ENCODE results near the gene STAG1. TPM values are rescaled to one million over a fixed set of nuclear protein-coding genes. Genes with fewer than 3 reads are reported as not detected.

STAG1 gene
- total RNA-seq, 1 donor, result 40.0 TPM

DNA sequence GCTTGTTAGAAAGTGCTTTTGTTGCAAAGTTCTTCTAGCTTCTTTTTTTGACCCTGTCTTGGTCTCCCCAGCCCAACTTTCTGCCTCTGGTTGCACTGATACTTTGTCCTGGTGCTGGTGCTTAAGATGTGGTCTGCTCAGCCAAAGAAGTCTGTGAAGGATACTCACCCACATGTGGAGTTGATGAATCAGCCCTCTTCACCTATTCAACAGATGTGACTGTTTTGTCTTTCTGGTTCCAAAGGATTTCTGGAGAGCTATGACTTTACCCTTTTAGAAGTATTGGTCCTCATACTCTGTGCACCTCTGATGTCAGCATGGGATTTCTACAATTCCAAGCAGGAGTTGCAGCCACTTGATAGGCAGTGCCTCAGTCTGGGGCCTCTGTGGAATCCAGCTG, 418.0 kb downstream of the STAG1 start:
- no peaks in the 10 kb centered on the region for H3K27me3 ChIP-seq (ENCODE audit: insufficient read depth, low read length)
- no peaks in the 10 kb centered on the region for H3K9me3 ChIP-seq (ENCODE audit: low read depth, low read length)
- H3K4me1 ChIP-seq (ENCODE audit: insufficient read depth, low read length), result no peaks in the 10 kb centered on the region
- H3K4me3 ChIP-seq (ENCODE audit: low read length), result no peak overlapping the region

DNA sequence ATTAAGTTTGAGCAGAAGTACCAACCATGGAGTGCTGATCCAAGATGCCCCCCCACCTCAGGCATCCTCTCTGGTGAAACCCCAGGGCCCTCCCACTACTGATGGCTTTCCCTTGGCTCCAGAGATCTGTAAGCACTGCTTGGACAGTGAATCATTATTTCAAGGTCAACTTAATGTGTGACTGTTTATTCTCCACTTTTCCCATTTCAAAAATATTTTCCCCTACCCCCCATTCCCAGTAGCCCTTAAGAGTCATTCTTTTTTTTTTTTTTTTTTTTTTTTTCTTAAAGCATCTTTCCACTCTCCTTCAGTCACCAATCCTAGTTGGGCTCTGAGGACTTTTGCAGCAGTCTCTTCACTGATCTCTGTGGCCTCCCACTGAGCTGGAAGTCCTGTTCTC, 419.4 kb downstream of the STAG1 start:
- H3K4me1 ChIP-seq (ENCODE audit: insufficient read depth, low read length), result no peaks in the 10 kb centered on the region
- H3K27me3 ChIP-seq (ENCODE audit: insufficient read depth, low read length), result no peaks in the 10 kb centered on the region
- H3K4me3 ChIP-seq (ENCODE audit: low read length), result no peak overlapping the region
- no peaks in the 10 kb centered on the region for H3K9me3 ChIP-seq (ENCODE audit: low read depth, low read length)

DNA sequence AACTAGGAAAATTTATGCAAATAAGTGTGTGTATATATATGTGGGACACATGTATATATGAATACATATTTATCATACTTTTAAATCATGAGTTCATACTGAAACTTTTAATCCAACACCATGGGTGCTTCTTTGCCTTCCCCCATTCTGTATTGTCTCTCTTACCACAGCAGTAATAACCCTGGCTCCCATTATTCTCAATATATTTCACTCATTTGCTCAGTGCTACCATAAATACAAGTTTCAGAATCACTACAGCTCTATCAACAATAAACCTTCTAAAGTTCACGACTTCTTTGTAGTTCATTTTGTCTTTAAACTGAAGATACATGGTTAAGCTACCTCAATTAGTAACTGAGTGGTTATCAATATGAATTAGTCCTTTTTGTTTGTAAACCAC, 419.9 kb downstream of the STAG1 start:
- H3K4me3 ChIP-seq (ENCODE audit: low read length), result no peak overlapping the region

DNA sequence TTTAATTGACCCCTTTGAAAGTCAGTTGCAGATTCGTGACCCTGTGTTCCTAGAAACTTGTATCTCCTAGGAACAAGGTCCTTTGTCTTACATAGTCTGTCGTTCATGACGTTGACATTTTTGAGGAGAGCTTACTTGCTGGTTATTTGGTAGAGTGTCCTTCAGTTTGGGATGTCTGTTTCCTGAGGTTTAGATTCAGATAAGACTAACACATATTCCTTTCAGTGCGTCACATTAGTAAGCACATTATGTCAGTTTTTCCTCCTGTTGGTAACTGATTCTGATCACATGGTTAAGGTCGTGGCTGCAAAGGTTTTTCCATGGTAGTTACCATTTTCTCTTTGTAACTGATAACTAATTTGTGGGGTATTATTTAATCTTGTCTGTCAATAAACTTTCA, 421.3 kb downstream of the STAG1 start:
- H3K4me3 ChIP-seq (ENCODE audit: low read length), result no peak overlapping the region

More for the DNA sequence above, 419.9 kb downstream of the STAG1 start:
- Histone ChIP-seq H3K9me3 (ENCODE audit: low read depth, low read length) (no peaks in the 10 kb centered on the region), H3K27me3 (ENCODE audit: insufficient read depth, low read length) (no peaks in the 10 kb centered on the region), H3K4me1 (ENCODE audit: insufficient read depth, low read length) (no peaks in the 10 kb centered on the region)

DNA sequence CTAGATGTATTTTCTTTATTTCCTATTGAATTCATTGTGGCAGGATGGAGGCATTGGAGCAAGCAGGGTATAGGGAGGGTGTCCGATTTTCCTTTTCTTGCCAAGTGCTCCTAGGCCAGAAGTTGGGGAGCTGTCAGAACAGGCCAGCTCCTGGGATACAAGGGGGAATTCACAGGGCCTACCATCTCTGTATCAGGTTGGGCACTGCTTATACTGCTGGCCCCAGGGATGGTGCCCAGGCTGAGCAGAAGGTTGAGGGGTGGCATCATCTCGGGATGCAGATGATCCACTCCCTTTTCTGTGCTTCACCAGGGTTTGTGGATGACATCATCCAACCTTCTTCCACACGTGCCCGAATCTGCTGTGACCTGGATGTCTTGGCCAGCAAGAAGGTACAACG, 422.6 kb downstream of the STAG1 start:
- H3K9me3 ChIP-seq (ENCODE audit: low read depth, low read length), result no peaks in the 10 kb centered on the region
- no peaks in the 10 kb centered on the region for H3K4me1 ChIP-seq (ENCODE audit: insufficient read depth, low read length)
- no peak overlapping the region for H3K4me3 ChIP-seq (ENCODE audit: low read length)
- no peaks in the 10 kb centered on the region for H3K27me3 ChIP-seq (ENCODE audit: insufficient read depth, low read length)

More for the DNA sequence above, 421.3 kb downstream of the STAG1 start:
- Histone ChIP-seq H3K27me3 (ENCODE audit: insufficient read depth, low read length) (no peaks in the 10 kb centered on the region), H3K9me3 (ENCODE audit: low read depth, low read length) (no peaks in the 10 kb centered on the region), H3K4me1 (ENCODE audit: insufficient read depth, low read length) (no peaks in the 10 kb centered on the region)

DNA sequence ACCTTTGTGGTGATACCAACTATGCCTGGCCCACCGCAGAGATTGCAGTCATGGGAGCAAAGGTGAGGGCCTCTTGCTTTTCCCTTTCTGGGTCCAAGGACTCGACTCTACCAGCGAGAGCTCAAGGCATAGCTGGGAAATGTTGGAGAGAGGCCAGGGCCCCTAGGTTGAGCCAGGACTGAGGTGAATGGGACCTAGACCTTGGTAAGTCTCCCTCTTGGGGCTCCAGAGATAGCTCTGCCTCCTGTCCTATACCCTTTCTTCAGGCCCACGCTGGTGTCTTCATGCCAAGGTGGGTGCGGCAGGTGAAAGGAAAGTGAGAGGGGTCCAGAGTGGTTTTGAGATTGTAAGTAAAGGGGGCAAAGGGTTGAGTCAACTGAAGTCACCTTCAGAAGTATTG, 424.5 kb downstream of the STAG1 start:
- Histone ChIP-seq H3K9me3 (ENCODE audit: low read depth, low read length) (peaks cover 9% of the 10 kb centered on the region), H3K4me3 (ENCODE audit: low read length) (no peak overlapping the region), H3K4me1 (ENCODE audit: insufficient read depth, low read length) (no peaks in the 10 kb centered on the region), H3K27me3 (ENCODE audit: insufficient read depth, low read length) (no peaks in the 10 kb centered on the region)

DNA sequence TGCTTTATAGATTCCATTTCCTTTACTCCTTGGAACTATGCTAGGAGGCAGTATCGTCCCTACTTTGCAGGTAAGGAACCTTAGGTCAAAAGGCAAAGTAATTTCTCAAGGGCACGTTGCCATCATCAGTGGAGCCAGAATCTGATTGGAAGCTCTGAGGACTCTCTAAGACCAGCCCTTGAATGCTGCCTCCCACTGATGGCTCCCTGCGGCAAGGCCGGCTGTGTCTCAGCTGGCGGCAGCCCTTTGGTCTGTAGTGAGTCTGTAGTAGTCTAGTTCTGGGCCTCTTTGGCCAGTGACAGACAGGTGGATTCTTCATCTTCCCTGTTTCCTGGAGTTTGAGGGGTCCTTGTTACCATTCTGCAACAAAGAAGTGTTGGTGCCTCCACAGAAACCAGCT, 425.9 kb downstream of the STAG1 start:
- Histone ChIP-seq H3K9me3 (ENCODE audit: low read depth, low read length) (peaks cover 23% of the 10 kb centered on the region), H3K4me3 (ENCODE audit: low read length) (no peak overlapping the region), H3K4me1 (ENCODE audit: insufficient read depth, low read length) (no peaks in the 10 kb centered on the region), H3K27me3 (ENCODE audit: insufficient read depth, low read length) (no peaks in the 10 kb centered on the region)

DNA sequence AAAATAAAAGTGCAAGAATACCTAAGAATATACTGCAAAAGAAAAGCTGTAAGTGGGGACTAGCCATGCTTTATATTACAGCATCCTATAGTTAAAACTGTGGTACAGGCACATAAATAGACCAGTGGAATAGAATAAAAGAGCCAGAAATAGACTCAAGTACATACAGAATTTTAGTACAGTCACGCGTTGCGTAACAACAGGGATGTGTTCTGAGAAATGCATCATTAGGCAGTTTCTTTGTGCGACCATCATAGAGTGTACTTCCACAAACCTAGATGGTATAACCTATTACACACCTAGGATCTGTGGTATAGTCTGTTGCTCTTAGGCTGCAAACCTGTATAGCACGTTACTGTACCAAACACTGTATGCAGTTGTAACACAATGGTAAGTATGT, 440.2 kb downstream of the STAG1 start:
- H3K4me1 ChIP-seq (ENCODE audit: insufficient read depth, low read length), result no peaks in the 10 kb centered on the region
- H3K9me3 ChIP-seq (ENCODE audit: low read depth, low read length), result no peaks in the 10 kb centered on the region
- H3K27me3 ChIP-seq (ENCODE audit: insufficient read depth, low read length), result no peaks in the 10 kb centered on the region
- no peak overlapping the region for H3K4me3 ChIP-seq (ENCODE audit: low read length)

DNA sequence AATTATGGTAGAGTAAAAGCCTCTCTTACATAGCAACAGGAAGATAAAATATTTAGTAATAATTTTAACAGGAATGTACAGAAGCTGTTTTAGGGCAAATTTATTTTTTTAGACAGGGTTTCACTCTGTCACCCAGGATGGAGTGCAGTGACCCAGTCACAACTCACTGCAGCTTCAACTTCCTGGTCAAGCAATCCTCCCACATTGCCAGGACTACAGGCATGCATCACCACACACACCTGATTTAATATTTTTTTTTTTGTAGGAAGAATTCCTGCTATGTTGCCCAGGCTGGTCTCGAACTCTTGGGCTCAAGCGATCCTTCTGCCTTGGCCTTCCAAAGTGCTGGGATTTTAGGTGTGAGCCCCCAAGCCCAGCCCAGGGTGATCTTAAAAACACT, 440.9 kb downstream of the STAG1 start:
- Histone ChIP-seq H3K4me3 (ENCODE audit: low read length) (no peak overlapping the region), H3K27me3 (ENCODE audit: insufficient read depth, low read length) (no peaks in the 10 kb centered on the region), H3K4me1 (ENCODE audit: insufficient read depth, low read length) (no peaks in the 10 kb centered on the region), H3K9me3 (ENCODE audit: low read depth, low read length) (peaks cover 2% of the 10 kb centered on the region)

DNA sequence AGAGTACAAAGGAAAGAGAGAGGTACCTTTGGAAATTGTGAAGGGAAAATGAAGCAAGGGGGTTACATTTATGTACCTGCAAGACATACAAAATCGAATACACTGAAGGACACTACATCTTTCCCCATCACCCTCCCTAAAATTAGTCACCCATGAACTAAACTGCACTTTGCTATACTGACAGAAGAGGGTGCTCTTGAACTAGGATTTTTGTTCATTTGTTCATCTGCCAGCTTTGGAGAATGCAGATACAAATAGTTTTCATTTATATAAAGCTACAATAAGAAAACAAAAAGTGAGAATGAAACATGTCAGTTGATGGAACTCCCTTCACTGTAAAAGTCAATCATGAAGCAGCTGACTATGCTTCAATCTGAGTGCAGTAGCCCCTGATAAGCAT, 446.3 kb downstream of the STAG1 start:
- Histone ChIP-seq H3K4me1 (ENCODE audit: insufficient read depth, low read length) (no peaks in the 10 kb centered on the region), H3K9me3 (ENCODE audit: low read depth, low read length) (peaks cover 6% of the 10 kb centered on the region), H3K27me3 (ENCODE audit: insufficient read depth, low read length) (no peaks in the 10 kb centered on the region), H3K4me3 (ENCODE audit: low read length) (no peak overlapping the region)

DNA sequence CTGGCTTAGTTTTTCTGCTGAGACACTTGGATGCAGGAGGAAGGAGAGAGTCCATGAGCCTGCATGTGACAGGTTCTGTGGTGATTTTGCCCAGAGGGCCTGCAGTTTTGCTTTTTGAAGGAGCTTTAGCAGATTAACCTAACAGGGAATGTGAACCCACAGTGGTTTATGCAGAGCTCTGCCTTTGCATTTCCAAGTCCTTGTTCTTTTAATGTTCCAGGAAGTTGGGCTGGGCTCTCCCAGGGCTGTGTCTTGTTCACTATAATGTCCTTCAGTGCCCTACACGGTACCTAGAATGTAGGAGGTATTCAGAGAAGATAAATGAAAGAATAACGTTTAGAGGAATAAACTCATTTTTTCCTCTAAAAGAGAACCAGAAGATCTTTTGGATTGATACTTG, 451.7 kb downstream of the STAG1 start:
- Histone ChIP-seq H3K27me3 (ENCODE audit: insufficient read depth, low read length) (no peaks in the 10 kb centered on the region), H3K4me3 (ENCODE audit: low read length) (no peak overlapping the region), H3K4me1 (ENCODE audit: insufficient read depth, low read length) (no peaks in the 10 kb centered on the region), H3K9me3 (ENCODE audit: low read depth, low read length) (no peaks in the 10 kb centered on the region)

DNA sequence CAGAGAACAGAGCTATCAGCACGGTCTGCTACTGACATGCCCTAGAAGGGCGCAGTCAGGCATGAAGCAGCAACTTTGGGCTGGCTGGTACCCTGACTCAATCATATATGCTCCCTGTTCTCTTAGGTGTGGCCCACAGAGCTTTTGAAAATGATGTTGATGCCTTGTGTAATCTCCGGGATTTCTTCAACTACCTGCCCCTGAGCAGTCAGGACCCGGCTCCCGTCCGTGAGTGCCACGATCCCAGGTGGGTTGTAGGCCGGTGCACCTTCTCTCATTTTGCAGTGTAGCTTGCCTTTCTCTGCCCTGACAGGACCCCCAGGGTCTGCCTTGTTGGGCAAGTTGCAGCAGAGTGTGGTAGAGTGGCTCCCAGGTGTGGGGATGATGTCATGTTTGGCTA, 454.4 kb downstream of the STAG1 start:
- Histone ChIP-seq H3K4me1 (ENCODE audit: insufficient read depth, low read length) (no peaks in the 10 kb centered on the region), H3K27me3 (ENCODE audit: insufficient read depth, low read length) (no peaks in the 10 kb centered on the region), H3K9me3 (ENCODE audit: low read depth, low read length) (no peaks in the 10 kb centered on the region), H3K4me3 (ENCODE audit: low read length) (no peak overlapping the region)

DNA sequence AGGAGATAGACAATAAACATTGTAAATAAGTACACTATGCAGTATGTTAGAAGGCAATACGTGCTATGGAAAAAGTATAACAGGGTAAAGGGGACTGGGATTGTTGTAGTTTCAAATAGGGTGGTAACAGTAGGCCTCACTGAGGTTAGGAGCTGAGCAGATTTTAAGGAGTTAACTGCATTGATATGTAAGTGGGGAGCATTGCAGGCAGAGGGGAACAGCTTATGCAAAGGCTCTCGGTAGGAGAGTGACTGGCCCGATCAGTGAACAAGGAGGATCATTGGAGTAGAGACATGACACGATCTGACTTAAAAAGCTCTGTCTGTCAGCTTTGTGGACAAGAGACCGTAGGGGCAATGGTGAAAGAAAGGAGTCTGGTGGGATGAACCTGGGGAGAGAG, 455.2 kb downstream of the STAG1 start:
- no peak overlapping the region for H3K4me3 ChIP-seq (ENCODE audit: low read length)
- no peaks in the 10 kb centered on the region for H3K27me3 ChIP-seq (ENCODE audit: insufficient read depth, low read length)
- H3K9me3 ChIP-seq (ENCODE audit: low read depth, low read length), result no peaks in the 10 kb centered on the region
- H3K4me1 ChIP-seq (ENCODE audit: insufficient read depth, low read length), result no peaks in the 10 kb centered on the region

DNA sequence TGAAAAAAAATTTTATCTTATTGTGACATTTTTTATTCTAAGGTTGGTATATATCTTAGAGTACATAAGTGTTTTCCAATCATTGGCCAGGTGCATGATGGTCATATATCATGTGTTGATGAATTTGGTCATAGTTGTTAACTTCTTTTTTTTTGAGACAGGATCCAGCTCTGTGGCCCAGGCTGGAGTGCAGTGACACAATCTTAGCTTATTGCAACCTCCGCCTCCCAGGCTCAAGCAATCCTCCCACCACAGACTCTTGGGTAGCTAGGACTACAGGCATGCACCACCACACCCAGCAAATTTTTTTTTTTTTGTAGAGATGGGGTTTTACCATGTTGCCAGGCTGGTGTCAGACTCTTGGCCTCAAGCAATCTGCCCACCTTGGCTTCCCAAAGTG, 458.0 kb downstream of the STAG1 start:
- H3K27me3 ChIP-seq (ENCODE audit: insufficient read depth, low read length), result no peaks in the 10 kb centered on the region
- no peaks in the 10 kb centered on the region for H3K9me3 ChIP-seq (ENCODE audit: low read depth, low read length)
- no peaks in the 10 kb centered on the region for H3K4me1 ChIP-seq (ENCODE audit: insufficient read depth, low read length)
- no peak overlapping the region for H3K4me3 ChIP-seq (ENCODE audit: low read length)

DNA sequence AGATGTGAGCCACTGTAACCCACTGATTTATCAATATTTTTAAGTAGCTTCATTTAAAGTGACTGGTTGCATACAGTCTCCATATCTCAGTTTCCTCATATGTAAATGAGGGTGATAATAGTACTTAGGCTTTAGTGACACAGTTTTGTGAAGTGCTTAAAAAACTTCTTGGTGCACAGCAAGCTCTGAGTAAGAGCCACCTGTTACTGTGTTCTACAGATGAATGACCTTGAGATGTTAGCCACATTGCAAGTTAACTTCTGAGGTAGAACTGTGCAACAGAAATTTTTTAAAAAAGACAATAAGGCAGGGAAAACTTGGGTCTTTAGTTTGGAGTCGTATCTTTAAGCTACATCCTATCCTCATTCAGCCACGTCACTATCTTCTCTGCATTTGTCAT, 458.9 kb downstream of the STAG1 start:
- Histone ChIP-seq H3K4me3 (ENCODE audit: low read length) (no peak overlapping the region), H3K4me1 (ENCODE audit: insufficient read depth, low read length) (no peaks in the 10 kb centered on the region), H3K27me3 (ENCODE audit: insufficient read depth, low read length) (no peaks in the 10 kb centered on the region), H3K9me3 (ENCODE audit: low read depth, low read length) (no peaks in the 10 kb centered on the region)

DNA sequence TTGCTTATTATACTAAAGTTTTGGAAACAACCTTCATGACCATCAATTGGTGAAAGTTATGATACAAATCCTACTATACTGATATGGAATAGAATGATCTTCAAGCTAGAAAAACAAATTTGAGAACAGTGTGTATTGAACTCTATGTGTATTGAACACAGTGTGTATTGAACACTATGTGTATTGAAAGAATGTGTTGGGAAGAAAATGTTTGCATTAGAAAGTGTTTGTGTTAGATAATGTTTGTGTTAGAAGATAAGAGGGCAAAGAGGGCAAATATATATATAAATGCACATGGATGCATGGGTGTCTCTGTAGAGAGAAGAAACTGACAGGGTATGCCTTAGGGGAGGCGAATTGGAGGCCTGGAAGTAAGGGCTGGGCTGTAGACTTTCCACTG, 459.7 kb downstream of the STAG1 start:
- Histone ChIP-seq H3K9me3 (ENCODE audit: low read depth, low read length) (no peaks in the 10 kb centered on the region), H3K4me1 (ENCODE audit: insufficient read depth, low read length) (no peaks in the 10 kb centered on the region), H3K4me3 (ENCODE audit: low read length) (no peak overlapping the region), H3K27me3 (ENCODE audit: insufficient read depth, low read length) (no peaks in the 10 kb centered on the region)

DNA sequence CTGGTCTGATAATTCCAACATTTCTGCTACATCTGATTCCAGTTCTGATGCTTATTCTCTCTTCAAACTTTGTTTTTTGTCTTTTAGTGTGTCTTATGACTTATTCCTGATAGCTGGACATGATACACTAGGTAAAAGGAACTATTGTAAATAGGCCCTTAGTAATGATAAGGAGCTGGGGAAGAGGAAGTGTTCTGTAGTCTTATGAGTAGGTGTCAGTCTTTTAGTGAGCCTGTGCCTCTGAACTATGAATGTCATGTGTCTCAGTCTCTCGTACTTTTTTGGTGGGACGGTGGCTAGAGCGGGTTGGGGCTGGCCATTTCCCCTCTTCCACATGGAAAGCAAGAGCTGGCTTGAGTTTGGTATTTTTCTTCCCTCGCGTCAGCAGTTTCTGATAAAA, 460.9 kb downstream of the STAG1 start:
- no peaks in the 10 kb centered on the region for H3K9me3 ChIP-seq (ENCODE audit: low read depth, low read length)
- no peaks in the 10 kb centered on the region for H3K27me3 ChIP-seq (ENCODE audit: insufficient read depth, low read length)
- no peak overlapping the region for H3K4me3 ChIP-seq (ENCODE audit: low read length)
- no peaks in the 10 kb centered on the region for H3K4me1 ChIP-seq (ENCODE audit: insufficient read depth, low read length)
